Dermis microvascular lymphatic vessel endothelial cell (primary cell): ENCODE results near the gene ZBTB17. TPM values are rescaled to one million over a fixed set of nuclear protein-coding genes. Genes with fewer than 3 reads are reported as not detected.
"Not testable (repeated sequence)": the region's sequence is repeated elsewhere in the genome, so short reads cannot be mapped to it uniquely, and the experiment has no call there.

Experiments used
- DNase-seq, 2 donors: peaks; one replicate each; pipeline versions ENCODE4 v3.0.0 to v3.0.0-alpha.2; 2010; ENCODE audit warnings: low read depth in 2 of 2
- total RNA-seq: library from RNA; depleted of rRNA; stranded (reverse); fragments of >200 nt; gene quantifications from 2 replicates; pipeline ENCODE4 v1.2.1, GENCODE V29; 2014

Gene ZBTB17
- total RNA-seq, 1 donor from 2014 or later = 33.5 TPM

DNA sequence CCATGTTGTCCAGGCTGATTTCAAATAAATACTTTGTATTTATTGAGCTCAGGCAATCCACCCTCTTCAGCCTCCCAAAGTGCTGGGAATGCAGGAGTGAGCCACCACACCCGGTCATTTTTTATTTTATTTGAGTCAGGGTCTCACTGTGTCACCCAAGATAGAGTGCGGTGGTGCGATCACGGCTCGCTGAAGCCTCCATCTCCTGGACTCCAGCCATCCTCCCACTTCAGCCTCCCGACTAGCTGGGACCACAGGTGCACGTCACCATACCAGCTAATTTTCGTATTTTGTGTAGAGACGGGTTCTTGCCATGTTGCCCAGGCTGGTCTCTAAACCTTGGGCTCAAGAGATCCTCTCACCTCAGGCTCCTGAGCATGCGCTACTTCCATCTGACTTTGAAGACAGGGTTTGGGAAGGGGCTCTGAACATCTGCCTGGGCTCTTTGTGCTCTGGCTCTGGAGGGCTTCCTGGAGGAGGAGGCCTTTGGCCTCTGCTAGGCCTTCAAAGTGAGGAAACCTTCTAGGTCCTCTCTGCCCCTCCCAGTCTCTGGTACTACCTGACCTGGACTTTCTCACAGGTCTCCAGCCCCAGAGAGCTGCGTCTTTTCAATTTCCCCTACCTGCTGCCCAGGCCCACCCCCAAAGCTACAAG lies 36.2 kb upstream of the ZBTB17 start:
- DNase-seq = no peak

DNA sequence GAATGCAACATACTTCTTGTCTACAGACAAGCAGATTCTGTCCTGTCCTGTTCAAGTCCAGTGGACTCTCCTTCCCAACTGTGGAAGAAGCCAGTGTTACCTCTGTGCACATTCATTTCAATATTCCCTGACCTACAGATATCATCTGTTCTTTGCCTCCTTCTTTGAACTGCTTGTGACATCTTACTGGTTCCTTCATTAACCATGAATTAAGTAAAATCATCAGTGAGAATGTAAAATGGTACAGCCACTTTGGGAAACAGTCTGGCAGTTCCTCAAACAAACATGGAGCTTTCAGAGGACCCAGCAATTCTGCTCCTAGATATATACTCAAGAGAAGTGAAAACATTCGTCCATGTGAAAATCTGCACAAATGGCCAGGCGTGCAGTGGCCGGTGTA lies 34.9 kb upstream of the ZBTB17 start:
- DNase-seq = no peak

DNA sequence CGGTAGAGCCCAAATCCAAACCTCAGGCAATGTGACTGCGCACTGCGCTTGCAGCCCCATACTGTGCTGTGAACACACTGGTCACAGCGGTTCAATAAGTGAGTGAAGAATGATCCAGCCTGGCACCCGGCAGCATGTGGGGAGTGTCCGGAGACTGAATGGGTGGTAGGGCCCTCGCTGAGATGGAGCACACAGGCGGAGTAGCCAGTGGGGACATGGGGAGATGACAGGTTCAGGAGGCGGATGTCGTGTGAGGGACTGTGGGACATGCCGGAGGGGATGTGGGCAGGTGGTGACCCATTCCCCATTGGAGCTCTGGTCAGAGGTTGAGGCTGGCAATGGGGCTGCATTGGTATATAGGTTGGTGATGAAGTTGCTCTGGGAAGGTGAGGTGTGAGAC lies 33.8 kb upstream of the ZBTB17 start:
- DNase-seq = no peak

DNA sequence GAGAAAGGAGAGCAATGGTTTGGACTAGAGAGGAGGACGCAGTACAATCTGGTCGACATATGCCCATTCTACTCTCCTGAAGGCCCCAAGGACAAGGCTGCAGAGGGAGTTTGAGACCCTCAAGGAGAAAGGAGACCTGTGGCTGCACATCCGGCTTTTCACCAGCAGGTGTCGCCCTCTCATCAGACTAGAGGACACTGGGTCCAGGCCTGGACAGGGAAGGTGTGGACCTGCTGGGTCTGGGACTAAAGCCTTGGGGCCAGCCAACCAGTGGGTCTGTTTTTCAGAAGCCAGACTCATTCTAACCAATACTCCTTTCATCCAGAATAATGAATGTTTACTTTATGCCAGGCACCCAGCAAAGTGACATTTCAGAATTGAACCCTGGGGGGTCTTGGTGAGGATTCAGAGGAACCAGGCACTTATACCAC lies 33.1 kb upstream of the ZBTB17 start:
- DNase-seq = peak; percentile 51 to 73

GRCh38 chr1:16007671-16008341 lies 31.9 kb upstream of the ZBTB17 start:
- no peak for DNase-seq

DNA sequence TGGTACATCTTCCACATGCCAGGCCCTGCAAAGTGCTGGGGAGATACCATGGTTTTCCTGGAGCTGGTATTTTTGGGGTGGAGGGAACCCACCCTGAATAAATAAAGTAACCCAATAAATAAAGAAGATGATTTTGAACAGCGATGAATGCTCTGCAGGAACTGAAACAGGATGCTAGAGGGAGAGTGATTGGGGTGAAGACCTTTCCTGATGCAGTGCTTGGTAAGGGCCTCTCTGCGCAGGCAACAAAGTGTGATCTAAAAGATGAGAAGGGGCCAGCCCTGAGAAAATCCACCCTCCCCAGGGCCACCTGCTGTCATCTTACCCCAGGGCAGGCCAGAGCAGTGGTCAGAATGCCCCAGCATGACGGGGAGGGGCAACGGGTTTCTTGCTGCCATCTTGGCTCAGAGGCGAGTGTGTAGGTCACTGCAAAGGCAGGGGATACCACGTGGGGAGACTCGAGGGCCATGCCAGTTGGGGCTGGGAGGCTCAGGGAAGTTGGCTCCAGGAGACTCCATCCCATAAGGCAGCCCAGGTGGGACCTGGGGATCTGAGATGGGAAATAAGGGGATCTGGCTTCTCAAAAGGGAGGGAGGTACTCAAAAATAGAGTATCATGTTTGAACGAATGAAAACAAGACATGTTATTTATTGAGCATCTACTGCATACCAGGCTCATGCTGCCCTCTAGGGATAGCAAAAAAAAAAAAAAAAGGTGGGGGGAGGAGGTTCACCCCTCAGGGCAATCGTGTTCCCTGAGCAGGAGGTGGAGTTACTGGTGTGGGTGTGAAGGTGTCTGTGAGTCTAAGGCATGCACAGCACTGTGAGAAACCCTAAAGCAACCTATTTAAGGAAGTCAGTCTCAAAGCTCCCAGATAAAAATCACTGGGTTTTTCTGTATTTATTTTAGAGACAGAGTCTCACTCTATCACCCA lies 30.9 kb upstream of the ZBTB17 start:
- peak in 1 of 2 donors; percentile 13 for DNase-seq

- DNase-seq = no peak
These were observed 30.1 kb upstream of the ZBTB17 start for GRCh38 chr1:16006010-16006409.

GRCh38 chr1:16005597-16005996 lies 29.7 kb upstream of the ZBTB17 start:
- no peak for DNase-seq

DNA sequence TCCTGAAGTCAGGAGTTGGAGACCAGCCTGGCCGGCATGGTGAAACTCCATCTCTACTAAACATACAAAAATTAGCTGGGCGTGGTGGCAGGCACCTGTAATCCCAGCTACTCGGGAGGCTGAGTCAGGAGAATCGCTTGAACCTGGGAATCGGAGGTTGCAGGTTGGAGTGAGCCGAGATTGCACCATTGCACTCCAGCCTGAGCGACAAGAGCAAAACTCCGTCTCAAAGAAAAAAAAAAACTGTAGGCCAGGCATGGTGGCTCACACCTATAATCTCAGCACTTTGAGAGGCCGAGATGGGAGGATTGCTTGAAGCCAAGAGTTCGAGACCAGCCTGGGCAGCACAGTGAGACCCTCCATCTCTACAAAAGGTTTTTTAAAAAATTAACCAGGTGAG lies 25.4 kb upstream of the ZBTB17 start:
- DNase-seq = not testable (repeated sequence)

DNA sequence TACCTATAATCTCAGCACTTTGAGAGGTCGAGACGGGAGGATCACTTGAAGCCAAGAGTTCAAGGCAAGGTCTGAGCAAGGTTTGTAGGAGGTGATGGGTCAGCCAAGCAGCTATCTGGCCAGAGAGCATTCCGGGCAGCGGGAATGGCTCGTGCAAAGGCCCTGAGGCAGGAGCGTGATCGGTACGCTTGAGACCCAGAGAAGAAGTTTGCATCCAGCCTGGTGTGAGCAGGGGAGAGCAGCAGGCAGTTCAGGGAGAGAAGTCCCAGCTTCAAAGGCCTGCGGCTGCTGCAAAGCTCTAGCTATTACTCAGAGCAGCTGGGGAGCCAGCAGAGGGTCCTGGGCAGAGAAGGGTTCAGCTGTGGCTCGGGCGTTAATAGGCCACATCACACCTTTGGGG lies 23.0 kb upstream of the ZBTB17 start:
- no peak for DNase-seq

DNA sequence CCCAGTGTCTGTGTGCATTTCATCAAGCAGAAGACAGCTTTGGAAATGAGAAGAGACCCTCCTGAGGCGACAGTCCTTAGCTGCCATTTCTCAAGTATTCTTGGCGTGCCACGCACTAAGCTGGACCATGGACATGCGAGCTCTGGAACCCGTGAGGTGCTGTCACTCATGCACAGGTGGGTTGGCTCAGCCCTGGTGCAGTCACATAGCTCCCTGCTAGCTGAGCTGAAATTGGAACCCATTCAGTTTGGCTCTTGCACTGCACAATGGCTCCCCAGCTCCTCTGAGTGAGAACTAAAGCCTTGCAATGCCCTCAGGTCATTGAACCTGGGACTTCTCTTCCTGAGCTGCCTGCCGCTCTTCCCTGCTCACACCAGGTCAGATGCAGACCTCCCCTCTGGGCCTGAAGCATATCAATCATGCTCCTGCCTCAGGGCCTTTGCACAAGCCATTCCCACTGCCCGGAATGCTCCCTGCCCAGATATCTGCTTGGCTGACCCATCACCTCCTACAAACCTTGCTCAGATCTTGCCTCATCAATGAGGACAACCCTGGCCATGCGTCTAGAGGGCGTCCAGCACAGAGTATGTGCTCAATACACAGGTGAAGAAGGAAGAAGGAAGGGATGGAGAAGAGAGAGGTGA lies 21.9 kb upstream of the ZBTB17 start:
- no peak for DNase-seq

- no peak for DNase-seq
These were observed 21.2 kb upstream of the ZBTB17 start for GRCh38 chr1:15997076-15997585.

GRCh38 chr1:15994590-15995351 lies 18.9 kb upstream of the ZBTB17 start:
- peak; percentile 64 to 74 for DNase-seq

DNA sequence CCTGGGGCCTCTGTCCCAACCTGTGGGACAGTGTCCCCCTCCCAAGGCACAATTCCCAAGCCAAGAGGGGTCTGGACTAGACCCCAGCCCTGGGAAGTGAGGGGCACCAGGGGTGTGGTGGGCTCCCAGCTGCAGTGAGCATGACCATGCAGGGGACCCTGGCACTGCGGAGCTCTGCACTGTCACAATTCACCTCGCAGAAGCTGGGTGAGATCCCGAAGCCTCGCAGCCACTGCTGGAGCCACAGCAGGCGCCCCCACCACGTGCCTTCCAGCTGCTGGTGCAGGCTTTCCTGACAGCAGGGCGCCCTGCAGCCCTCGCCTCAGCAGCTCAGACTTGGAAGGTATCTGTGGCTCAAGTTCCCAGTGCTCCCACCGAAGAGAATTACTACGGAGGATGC lies 18.2 kb upstream of the ZBTB17 start:
- DNase-seq = no peak

GRCh38 chr1:15993666-15994065 lies 17.8 kb upstream of the ZBTB17 start:
- no peak for DNase-seq

GRCh38 chr1:15992582-15993500 lies 16.9 kb upstream of the ZBTB17 start:
- DNase-seq = no peak

DNA sequence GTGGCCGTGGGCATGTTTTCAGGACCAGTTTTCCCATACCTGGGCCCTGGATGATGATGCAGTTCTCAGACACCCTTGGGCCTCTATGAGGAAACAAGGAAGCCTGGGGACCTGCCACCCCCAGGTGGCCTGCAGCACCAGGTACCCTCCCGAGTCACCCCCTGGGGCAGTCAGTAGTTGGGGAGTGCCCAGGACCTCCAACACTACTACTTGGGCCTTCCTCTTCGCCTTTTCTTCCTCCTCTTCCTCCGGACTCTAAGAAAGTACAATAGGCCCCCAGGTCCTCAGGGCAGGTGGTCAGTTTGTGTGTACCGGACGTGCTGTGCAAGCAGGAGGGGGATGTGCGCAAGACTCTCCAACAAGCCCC lies 16.3 kb upstream of the ZBTB17 start:
- DNase-seq = no peak

GRCh38 chr1:15991427-15992186 lies 15.7 kb upstream of the ZBTB17 start:
- no peak for DNase-seq

GRCh38 chr1:15989776-15990175 lies 13.9 kb upstream of the ZBTB17 start:
- no peak for DNase-seq
